Activated B cell treated with CpG ODN at 0.5 μM for 24 hours (primary cell): ENCODE data around the gene APIP. TPM values are rescaled to one million over a fixed set of nuclear protein-coding genes. Genes with fewer than 3 reads are reported as not detected.
"Not testable (repeated sequence)": the region's sequence is repeated elsewhere in the genome, so short reads cannot be mapped to it uniquely, and the experiment has no call there.

Source experiments
- ATAC-seq: fragments of 200-7000 bp; cut with Tn5 transposase; one replicate; pipeline ENCODE4 v1.10.0; 2021; ENCODE audit warnings: low read depth, mild to moderate bottlenecking, moderate library complexity
- CTCF ChIA-PET: fragments of 350-600 bp; sonication (Branson Sonifier 250); formaldehyde crosslinking; loops from one replicate; lab custom pipeline; 2021; ENCODE audit warnings: antibody characterized with exemption; lab: Charles Lee
- POLR2A ChIA-PET: fragments of 350-600 bp; sonication (Branson Sonifier 250); formaldehyde crosslinking; loops from one replicate; lab custom pipeline; 2021; ENCODE audit warnings: antibody characterized with exemption; lab: Charles Lee
- DNase-seq: peaks from one replicate; pipeline ENCODE4 v3.0.0; 2022
- H3K27ac Mint-ChIP-seq: one replicate; pipeline ENCODE4 v1.8.0; 2020; ENCODE audit warnings: mixed read lengths
- H3K27me3 Mint-ChIP-seq: one replicate; pipeline ENCODE4 v1.8.0; 2021; ENCODE audit warnings: mixed read lengths
- H3K36me3 Mint-ChIP-seq: one replicate; pipeline ENCODE4 v1.8.0; 2021; ENCODE audit warnings: low read depth, mixed read lengths
- H3K4me1 Mint-ChIP-seq: one replicate; pipeline ENCODE4 v1.8.0; 2021; ENCODE audit warnings: mixed read lengths
- H3K4me3 Mint-ChIP-seq: one replicate; pipeline ENCODE4 v1.8.0; 2020; ENCODE audit warnings: mild to moderate bottlenecking, mixed read lengths
- H3K9me3 Mint-ChIP-seq: one replicate; pipeline ENCODE4 v1.8.0; 2020; ENCODE audit warnings: mixed read lengths
- intact Hi-C: fragments of 100-400 bp; cut with micrococcal nuclease; formaldehyde crosslinking; loops from one replicate; pipeline ENCODE4 v1.15.1; 2024
- total RNA-seq: library from RNA; stranded (reverse); gene quantifications from 2 replicates; pipeline ENCODE4 v1.2.3, GENCODE V29; 2022
- TF ChIP-seq, protein P1 (sequence below): fragments of 200-600 bp; IDR thresholded peaks from one replicate; pipeline ENCODE4 v1.8.0; 2022; ENCODE audit warnings: antibody characterized with exemption, mild to moderate bottlenecking

The APIP gene
- total RNA-seq, 1 donor from 2014 or later: 18.7 TPM

DNA sequence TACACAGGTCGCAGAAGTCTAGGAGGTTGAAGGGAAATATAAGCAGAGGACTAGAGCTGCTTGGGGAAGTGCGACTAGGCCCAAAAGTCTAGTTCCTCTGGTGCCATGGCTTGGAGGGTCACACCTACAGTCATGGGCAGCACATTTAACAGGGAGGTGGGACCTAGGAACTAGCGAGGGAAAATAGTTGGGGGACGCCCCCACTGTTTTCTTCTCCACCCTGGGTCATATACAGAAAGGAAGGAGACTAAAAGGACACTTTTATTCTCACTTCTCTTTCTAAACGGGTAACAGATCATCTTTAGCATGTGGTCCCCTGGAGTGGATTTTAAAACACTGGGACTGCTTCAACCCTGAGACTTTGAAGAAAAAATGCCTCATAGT, 16.6 kb downstream of the APIP start:
- Mint-ChIP-seq H3K36me3 (peaks cover 46% of the 10 kb centered on the region), H3K4me1 (peaks cover 4% of the 10 kb centered on the region), H3K4me3 (no peak overlapping the region), H3K27ac (no peak overlapping the region), H3K27me3 (no peaks in the 10 kb centered on the region), H3K9me3 (peaks cover 36% of the 10 kb centered on the region)
- ChIA-PET POLR2A (no interaction called here), CTCF (no interaction called here)
- DNase-seq: no peak
- ATAC-seq: no peak
- TF ChIP-seq, protein P1, sequence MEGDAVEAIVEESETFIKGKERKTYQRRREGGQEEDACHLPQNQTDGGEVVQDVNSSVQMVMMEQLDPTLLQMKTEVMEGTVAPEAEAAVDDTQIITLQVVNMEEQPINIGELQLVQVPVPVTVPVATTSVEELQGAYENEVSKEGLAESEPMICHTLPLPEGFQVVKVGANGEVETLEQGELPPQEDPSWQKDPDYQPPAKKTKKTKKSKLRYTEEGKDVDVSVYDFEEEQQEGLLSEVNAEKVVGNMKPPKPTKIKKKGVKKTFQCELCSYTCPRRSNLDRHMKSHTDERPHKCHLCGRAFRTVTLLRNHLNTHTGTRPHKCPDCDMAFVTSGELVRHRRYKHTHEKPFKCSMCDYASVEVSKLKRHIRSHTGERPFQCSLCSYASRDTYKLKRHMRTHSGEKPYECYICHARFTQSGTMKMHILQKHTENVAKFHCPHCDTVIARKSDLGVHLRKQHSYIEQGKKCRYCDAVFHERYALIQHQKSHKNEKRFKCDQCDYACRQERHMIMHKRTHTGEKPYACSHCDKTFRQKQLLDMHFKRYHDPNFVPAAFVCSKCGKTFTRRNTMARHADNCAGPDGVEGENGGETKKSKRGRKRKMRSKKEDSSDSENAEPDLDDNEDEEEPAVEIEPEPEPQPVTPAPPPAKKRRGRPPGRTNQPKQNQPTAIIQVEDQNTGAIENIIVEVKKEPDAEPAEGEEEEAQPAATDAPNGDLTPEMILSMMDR: no peak
- intact Hi-C loops: no loop called here

DNA sequence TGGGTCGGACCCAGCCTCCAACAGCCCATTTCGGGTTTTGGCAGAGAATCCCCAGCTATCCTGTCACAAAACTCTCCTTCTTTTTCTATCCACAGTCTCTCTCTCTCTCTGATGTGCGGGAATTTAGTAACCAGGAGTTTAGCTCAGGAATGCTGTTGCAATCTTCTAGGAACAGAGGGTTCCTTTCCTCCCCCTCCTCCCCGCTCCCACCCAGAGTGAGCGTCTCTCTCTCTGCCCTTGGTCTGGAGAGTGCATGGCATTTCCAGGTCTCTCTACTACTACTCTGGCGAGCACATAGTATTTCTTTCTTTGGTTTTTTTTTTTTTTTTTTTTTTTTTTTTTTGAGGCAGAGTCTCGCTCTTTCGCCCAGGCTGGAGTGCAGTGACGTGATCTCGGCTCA, 17.7 kb downstream of the APIP start:
- H3K27ac Mint-ChIP-seq: no peak overlapping the region
- no peak for DNase-seq
- intact Hi-C loops: no loop called here
- peaks cover 40% of the 10 kb centered on the region for H3K36me3 Mint-ChIP-seq
- H3K9me3 Mint-ChIP-seq: peaks cover 28% of the 10 kb centered on the region
- ChIA-PET CTCF (no interaction called here), POLR2A (no interaction called here)
- no peak for ATAC-seq
- H3K4me1 Mint-ChIP-seq: no peaks in the 10 kb centered on the region
- TF ChIP-seq, protein P1: no peak
- no peak overlapping the region for H3K4me3 Mint-ChIP-seq
- H3K27me3 Mint-ChIP-seq: no peaks in the 10 kb centered on the region

DNA sequence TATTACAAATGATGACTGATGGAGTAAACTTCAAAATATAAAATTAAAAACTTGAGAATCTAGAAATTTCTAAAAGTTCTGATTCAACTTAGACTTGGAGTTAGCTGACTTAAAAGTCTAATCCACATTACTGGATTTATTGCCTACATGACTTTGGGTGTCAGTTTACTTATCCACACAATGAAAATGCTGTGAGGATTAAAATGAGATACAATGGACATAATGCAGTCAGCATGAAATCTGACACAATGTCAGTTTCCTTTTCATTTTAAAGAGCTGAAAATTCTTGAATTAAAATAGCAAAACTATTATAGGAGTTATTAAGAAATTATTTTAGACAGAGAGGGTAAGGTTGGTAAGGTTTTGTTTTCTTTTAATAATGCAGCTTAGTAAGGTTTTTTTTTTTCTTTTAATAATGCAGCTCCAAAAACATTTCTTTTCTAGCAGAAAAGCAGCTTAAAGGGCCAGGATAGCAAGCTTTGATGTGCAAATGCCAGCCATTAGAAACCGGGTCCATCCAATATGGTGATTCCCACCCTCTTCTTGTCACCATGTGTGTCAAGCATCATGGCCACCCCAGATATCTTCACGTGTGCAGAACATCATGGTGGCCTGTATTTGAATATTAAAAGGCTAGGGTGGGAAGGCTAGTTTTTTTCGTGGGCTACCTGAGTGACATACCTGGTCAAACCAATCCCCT, 18.9 kb downstream of the APIP start:
- DNase-seq: no peak
- POLR2A ChIA-PET: interaction anchor here (0.6 kb wide), 1 partner anchor 1515 kb away, joined by 3 read pairs; no protein-coding TSS in a partner anchor
- Mint-ChIP-seq H3K36me3 (peaks cover 36% of the 10 kb centered on the region), H3K4me3 (no peak overlapping the region), H3K27me3 (no peaks in the 10 kb centered on the region), H3K4me1 (no peaks in the 10 kb centered on the region), H3K27ac (no peak overlapping the region), H3K9me3 (peaks cover 26% of the 10 kb centered on the region)
- CTCF ChIA-PET: no interaction called here
- intact Hi-C loops: no loop called here
- TF ChIP-seq, protein P1: no peak
- ATAC-seq: no peak

DNA sequence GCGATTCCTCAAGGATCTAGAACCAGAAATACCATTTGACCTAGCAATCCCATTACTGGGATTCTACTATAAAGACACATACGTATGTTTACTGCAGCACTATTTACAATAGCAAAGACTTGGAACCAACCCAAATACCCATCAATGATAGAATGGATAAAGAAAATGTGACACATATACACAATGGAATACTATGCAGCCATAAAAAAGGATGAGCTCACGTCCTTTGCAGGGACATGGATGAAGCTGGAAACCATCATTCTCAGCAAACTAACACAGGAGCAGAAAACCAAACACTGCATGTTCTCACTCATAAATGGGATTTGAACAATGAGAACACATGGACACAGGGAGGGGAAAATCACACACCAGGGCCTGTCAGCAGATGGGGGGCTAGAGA, 20.0 kb downstream of the APIP start:
- DNase-seq, ATAC-seq, POLR2A ChIA-PET, intact Hi-C loops, H3K4me1 Mint-ChIP-seq, H3K27me3 Mint-ChIP-seq, H3K4me3 Mint-ChIP-seq, CTCF ChIA-PET, H3K27ac Mint-ChIP-seq: not testable (repeated sequence)
- H3K9me3 Mint-ChIP-seq: peaks cover 22% of the 10 kb centered on the region
- peaks cover 36% of the 10 kb centered on the region for H3K36me3 Mint-ChIP-seq

DNA sequence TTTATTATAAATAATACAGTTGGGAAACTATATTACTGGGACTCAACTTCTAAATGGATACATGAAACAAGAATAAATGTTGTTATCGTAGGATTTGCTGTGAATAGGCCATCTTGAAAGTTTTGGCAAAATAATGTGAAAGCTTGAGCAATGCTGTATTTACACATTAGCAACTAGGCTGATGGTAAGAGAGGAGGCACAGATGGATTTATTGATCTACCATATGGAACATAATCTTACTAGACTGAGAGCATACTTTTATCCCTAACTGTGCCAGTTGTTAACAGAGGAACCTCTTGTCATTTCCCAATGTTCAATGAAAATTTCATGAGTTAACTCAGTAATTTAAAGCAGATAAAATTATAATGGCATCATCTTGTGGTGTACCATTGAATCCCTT, 22.8 kb downstream of the APIP start:
- Mint-ChIP-seq H3K27me3 (no peaks in the 10 kb centered on the region), H3K27ac (no peak overlapping the region), H3K9me3 (peaks cover 13% of the 10 kb centered on the region), H3K4me3 (no peak overlapping the region), H3K36me3 (peaks cover 35% of the 10 kb centered on the region), H3K4me1 (no peaks in the 10 kb centered on the region)
- ChIA-PET CTCF (interaction anchor here (1.4 to 6.3 kb wide), 3 partner anchors 22 to 381 kb away, joined by 3 to 59 read pairs (median 43); partner anchors contain the start of gene ELF5), POLR2A (no interaction called here)
- DNase-seq (no peak), ATAC-seq (no peak)
- intact Hi-C loops: no loop called here
- TF ChIP-seq, protein P1: no peak
